OCI-LY7 (cell line): ENCODE results near the gene PCBD1. TPM values are rescaled to one million over a fixed set of nuclear protein-coding genes. Genes with fewer than 3 reads are reported as not detected.

ENCODE experiments used
- BruUV-seq: library from RNA; stranded (reverse); fragments of 400-500 nt; replicated peaks from 2 replicates; lab custom pipeline; 2021; lab: Mats Ljungman, UMichigan
- CTCF ChIA-PET: fragments of 300-600 bp; sonication (Branson Sonifier 250); formaldehyde crosslinking; loops from one replicate; lab custom pipeline; 2022; ENCODE audit warnings: antibody characterized with exemption; ENCODE audit not compliant: unreplicated experiment; lab: Charles Lee
- POLR2A ChIA-PET: fragments of 300-600 bp; sonication (Branson Sonifier 250); formaldehyde crosslinking; loops from one replicate; lab custom pipeline; 2022; ENCODE audit warnings: antibody characterized with exemption; lab: Charles Lee
- DNase-seq: peaks from one replicate; pipeline ENCODE4 v3.0.0-alpha.2; 2015; ENCODE audit warnings: low spot score
- H2AFZ ChIP-seq: fragments of 200-600 bp; sonication (generic), shearing (Covaris generic); 2 replicates; pipeline ENCODE4 v1.6.1; 2014; ENCODE audit warnings: mild to moderate bottlenecking, antibody characterized with exemption, low read length, moderate library complexity
- H3K27ac ChIP-seq: fragments of 200-600 bp; sonication (generic); 2 replicates; pipeline ENCODE4 v1.5.1; 2014; ENCODE audit warnings: mixed run types, low read depth, mild to moderate bottlenecking, moderate library complexity, low read length, inconsistent platforms; ENCODE audit not compliant: poor library complexity, severe bottlenecking
- H3K36me3 ChIP-seq: fragments of 200-600 bp; sonication (generic); 2 replicates; pipeline ENCODE4 v1.6.1; 2014; ENCODE audit warnings: mild to moderate bottlenecking, antibody characterized with exemption, low read length, moderate library complexity, mixed read lengths; ENCODE audit not compliant: insufficient read depth
- H3K4me1 ChIP-seq: fragments of 200-600 bp; sonication (generic); 2 replicates; pipeline ENCODE4 v1.5.1; 2014; ENCODE audit warnings: mild to moderate bottlenecking, low read length; ENCODE audit not compliant: insufficient read depth, poor library complexity, severe bottlenecking
- H3K4me2 ChIP-seq: fragments of 200-600 bp; sonication (generic); 2 replicates; pipeline ENCODE4 v1.6.1; 2014; ENCODE audit warnings: mild to moderate bottlenecking, low read length
- H3K4me3 ChIP-seq: fragments of 200-600 bp; sonication (generic); 2 replicates; pipeline ENCODE4 v1.5.1; 2014; ENCODE audit warnings: mild to moderate bottlenecking, low read depth, low read length; ENCODE audit not compliant: poor library complexity, severe bottlenecking
- H3K79me2 ChIP-seq: fragments of 200-600 bp; sonication (generic); 2 replicates; pipeline ENCODE4 v1.6.1; 2016; ENCODE audit warnings: low read depth, mild to moderate bottlenecking, low read length, moderate library complexity, mixed read lengths; ENCODE audit not compliant: insufficient read depth
- H3K9me2 ChIP-seq: fragments of 200-600 bp; sonication (generic); 2 replicates; pipeline ENCODE4 v1.6.1; 2016; ENCODE audit warnings: mild to moderate bottlenecking, low read length, mixed read lengths; ENCODE audit not compliant: insufficient read depth
- H3K9me3 ChIP-seq: fragments of 200-600 bp; sonication (generic); 2 replicates; pipeline ENCODE4 v1.6.1; 2014; ENCODE audit warnings: mild to moderate bottlenecking, mixed run types, low read length, mixed read lengths
- H4K20me1 ChIP-seq: fragments of 200-600 bp; sonication (generic); 2 replicates; pipeline ENCODE4 v1.6.1; 2014; ENCODE audit warnings: mild to moderate bottlenecking, antibody characterized with exemption, low read length, moderate library complexity, mixed read lengths; ENCODE audit not compliant: insufficient read depth
- CTCF ChIP-seq: fragments of 200-600 bp; sonication (generic); conservative IDR thresholded peaks from 2 replicates; pipeline ENCODE4 v1.5.1; 2014; ENCODE audit warnings: mild to moderate bottlenecking, antibody characterized with exemption, low read length, moderate library complexity, mixed read lengths
- EZH2phosphoT487 ChIP-seq: fragments of 200-600 bp; sonication (generic); IDR thresholded peaks from 2 replicates; pipeline ENCODE4 v1.6.1; 2018; ENCODE audit warnings: low read depth, borderline replicate concordance, mild to moderate bottlenecking, mixed run types, antibody characterized with exemption, low read length, moderate library complexity, mixed read lengths
- intact Hi-C: fragments of 100-400 bp; cut with micrococcal nuclease; formaldehyde crosslinking; loops from one replicate; pipeline ENCODE4 v1.10.0; 2022; ENCODE audit not compliant: unreplicated experiment
- total RNA-seq, 2 experiments: library from RNA; depleted of rRNA in 1 of 2; stranded (reverse); fragments of >200 nt in 1 of 2; shearing (Covaris generic) in 1 of 2; gene quantifications; 2 replicates each; pipeline ENCODE4 v1.2.3, GENCODE V29; 2014 to 2022

The PCBD1 gene
- total RNA-seq, 2 experiments from 2014 or later: 4.9 to 25.4 TPM

GRCh38 chr10:70908406-70909296 lies 20.3 kb upstream of the PCBD1 start:
- ChIA-PET POLR2A (no interaction called here), CTCF (no interaction called here)
- Histone ChIP-seq H3K4me3 (no peak overlapping the region), H3K36me3 (no peaks in the 10 kb centered on the region), H3K27ac (no peak overlapping the region), H3K4me1 (no peaks in the 10 kb centered on the region), H2AFZ (no peak overlapping the region), H3K9me2 (no peaks in the 10 kb centered on the region), H3K79me2 (no peaks in the 10 kb centered on the region), H4K20me1 (no peaks in the 10 kb centered on the region), H3K9me3 (no peaks in the 10 kb centered on the region), H3K4me2 (no peak overlapping the region)
- no TSS peak for BruUV-seq
- DNase-seq: no peak
- no peak for TF ChIP-seq EZH2phosphoT487
- TF ChIP-seq CTCF: no peak
- intact Hi-C loops: no loop called here

- POLR2A ChIA-PET: no interaction called here
- H3K9me3 ChIP-seq: no peaks in the 10 kb centered on the region
- no peaks in the 10 kb centered on the region for H3K36me3 ChIP-seq
- H3K4me3 ChIP-seq: no peak overlapping the region
- no peak for TF ChIP-seq EZH2phosphoT487
- no peak for TF ChIP-seq CTCF
- H2AFZ ChIP-seq: no peak overlapping the region
- no peak for DNase-seq
- intact Hi-C loops: no loop called here
- no peak overlapping the region for H3K27ac ChIP-seq
- no peaks in the 10 kb centered on the region for H3K79me2 ChIP-seq
- H3K4me1 ChIP-seq: no peaks in the 10 kb centered on the region
- no TSS peak for BruUV-seq
- no peaks in the 10 kb centered on the region for H4K20me1 ChIP-seq
- no peak overlapping the region for H3K4me2 ChIP-seq
- CTCF ChIA-PET: no interaction called here
- H3K9me2 ChIP-seq: no peaks in the 10 kb centered on the region
Measured at GRCh38 chr10:70907637-70908405, 19.5 kb upstream of the PCBD1 start.
